Femur (tissue), 1 donor: ENCODE results near the gene KCNQ5.

ENCODE experiments used
- DNase-seq: peaks from one replicate; pipeline ENCODE4 v3.0.0-alpha.2; 2017

KCNQ5 gene

GRCh38 chr6:73028124-73028766 is 406.4 kb downstream of the KCNQ5 start:
- DNase-seq = no peak

DNA sequence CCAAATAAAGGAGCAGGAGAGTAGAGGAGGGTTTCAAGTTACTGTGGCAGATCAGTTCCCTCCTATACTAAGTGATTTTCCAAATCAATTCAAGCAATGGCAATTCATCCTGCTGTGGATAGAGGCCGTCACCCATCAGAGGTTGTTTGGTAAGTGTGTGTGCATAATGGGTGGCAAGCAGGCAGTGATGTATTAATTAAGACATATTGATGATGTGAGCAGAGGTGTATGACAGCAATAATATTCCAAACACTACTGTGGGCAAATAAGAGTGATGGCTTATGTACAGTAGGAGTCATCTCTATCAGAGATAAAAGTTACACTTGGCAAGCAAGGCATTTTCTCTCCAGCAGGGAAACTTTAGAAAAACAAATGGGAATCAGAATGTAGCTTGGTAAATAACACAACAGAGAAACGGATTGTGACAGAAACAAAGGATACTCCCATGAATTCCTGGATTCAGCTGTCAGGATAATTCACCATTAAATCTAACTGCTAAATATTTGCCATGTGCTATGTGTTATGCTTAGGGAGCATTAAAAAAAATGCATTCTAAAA is 407.1 kb downstream of the KCNQ5 start:
- DNase-seq = no peak

DNA sequence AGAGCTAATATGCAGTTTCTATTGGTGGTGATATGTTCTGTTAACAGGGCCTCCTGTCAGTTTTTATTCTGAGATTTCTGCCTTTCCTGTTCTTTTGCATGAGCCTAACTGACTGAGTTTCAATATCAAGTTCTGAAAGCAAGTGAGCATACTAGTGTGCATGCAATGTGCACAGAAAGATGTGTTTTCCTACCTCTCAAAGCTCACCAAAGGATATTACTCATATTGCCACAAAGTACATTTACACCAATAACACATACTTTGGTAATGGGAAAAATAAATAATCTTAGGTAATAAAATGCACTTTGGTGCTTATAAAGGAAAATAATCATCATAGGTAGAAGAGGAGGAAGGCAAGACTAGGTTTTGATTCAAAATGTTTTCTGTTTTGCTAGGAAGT is 408.4 kb downstream of the KCNQ5 start:
- DNase-seq = no peak

DNA sequence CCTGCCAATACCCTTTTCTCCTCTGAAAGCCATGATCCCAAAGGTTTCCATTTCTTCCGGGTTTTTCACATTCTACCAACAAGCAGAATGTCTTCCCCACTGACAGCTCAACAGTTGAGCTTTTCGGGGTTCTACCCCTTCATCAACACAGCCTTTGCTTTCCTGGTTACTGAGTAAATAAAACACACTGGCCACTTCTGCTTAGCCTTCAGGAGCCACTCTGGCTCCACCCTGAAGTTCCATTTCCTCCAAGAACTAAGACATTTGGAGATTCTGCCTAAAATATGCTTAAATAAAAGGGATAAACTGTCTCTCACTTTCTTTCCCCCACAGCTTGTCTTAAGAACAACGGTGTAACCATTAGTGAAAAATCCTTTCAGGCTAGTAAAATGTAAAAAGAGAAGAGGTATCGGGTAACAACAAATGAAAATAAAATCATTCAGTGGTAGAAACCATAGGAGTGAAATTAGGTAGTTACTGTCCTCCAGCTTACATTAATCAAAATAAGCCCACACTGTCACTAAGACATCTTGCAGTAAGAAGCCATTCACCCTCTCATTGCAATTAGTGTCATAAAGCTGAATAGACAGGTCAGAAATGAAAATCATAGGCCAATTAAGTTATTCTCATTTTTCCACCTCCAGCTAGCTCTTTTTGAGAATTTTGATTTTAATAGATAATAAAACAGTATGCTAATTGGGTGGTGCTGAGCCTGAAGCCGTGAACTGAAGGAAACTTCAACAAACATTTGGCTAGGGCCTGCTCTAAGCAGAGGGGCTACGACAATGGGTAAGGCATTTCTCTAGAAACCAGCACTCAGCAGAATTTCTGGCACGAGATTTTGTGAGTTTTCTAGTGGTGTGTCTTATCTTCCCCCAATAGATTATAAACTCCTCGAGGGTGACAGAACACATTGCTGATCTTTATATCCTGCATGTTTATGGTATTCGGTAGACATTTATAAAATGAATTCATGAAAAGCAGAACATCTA is 409.2 kb downstream of the KCNQ5 start:
- DNase-seq = no peak

- DNase-seq = no peak
These were observed 410.7 kb downstream of the KCNQ5 start for GRCh38 chr6:73032586-73032985.

DNA sequence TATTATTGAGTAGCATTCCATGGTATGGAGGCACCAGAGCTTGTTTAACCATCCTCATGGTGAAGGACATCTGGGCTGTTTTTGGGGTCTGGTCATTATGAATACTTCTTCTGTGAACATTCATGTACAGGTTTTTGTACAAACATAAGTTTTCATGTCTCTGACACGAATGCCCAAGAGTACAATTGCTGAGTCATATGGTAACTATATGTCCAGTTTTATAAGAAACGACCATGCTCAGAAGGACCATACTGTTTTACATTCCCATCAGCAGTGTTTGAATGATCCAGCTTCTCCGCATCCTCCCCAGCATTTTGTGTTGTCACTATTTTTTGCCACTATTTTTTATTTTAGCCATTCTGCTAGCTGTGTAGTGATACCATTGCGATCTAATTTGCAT is 414.8 kb downstream of the KCNQ5 start:
- DNase-seq = no peak

DNA sequence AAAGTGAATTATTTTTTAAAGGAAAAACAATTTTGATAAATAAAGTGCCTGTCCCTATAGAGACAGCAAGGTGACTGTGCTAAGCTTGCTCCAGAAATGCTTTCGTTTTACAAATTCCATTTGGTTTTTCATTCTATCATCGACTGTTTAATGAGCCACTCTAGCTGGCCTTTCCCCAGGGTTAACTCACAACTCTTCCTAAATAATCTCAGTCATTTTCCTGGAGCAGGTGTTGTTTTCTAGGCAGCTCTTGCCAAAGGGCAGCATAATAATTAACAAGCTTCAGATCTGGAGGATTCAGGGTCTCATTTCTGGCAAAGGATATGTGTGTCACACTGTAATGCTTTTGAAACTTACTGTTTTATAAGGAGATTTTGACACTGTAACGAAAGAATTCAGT is 419.2 kb downstream of the KCNQ5 start:
- DNase-seq = no peak

GRCh38 chr6:73042892-73043291 is 421.0 kb downstream of the KCNQ5 start:
- DNase-seq = no peak

DNA sequence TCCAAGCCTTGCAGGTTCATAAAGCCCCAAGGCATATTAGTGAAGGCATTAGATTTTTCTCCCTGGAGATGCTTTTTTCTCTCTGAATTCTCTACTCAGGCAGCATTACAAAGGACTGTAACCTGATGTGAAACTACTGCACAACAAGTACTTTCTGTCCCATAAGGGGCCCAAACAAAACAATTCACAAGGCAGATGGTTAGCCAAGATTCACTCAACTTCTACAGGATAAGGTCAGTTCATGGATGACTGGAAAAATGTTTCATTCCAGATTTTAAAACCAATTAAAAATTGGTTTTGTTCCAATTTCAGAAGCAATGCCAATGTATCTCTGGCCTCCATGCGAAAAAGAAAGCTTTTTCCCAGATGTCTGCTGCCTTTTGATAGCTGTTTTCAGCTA is 421.6 kb downstream of the KCNQ5 start:
- no peak for DNase-seq

- DNase-seq = no peak
These were observed 423.7 kb downstream of the KCNQ5 start for GRCh38 chr6:73045609-73046008.

DNA sequence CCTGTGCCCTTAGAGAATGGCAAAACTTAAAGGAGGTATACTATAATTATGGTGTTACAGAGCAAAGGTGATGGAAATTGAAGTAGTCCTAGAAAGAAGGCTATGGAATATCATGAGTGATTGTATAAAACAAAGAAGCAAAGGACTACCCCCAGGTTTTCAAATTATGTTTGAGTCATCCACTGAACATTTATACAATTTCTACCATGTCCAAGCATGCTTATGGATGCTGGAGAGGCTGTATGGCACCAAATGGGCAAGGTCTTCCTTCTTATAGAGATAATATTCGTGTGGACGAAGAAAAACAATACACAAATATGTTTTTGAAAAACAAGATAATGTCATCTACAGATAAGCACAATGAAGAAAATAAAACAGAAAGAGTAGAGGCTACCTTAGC is 425.9 kb downstream of the KCNQ5 start:
- DNase-seq = no peak

DNA sequence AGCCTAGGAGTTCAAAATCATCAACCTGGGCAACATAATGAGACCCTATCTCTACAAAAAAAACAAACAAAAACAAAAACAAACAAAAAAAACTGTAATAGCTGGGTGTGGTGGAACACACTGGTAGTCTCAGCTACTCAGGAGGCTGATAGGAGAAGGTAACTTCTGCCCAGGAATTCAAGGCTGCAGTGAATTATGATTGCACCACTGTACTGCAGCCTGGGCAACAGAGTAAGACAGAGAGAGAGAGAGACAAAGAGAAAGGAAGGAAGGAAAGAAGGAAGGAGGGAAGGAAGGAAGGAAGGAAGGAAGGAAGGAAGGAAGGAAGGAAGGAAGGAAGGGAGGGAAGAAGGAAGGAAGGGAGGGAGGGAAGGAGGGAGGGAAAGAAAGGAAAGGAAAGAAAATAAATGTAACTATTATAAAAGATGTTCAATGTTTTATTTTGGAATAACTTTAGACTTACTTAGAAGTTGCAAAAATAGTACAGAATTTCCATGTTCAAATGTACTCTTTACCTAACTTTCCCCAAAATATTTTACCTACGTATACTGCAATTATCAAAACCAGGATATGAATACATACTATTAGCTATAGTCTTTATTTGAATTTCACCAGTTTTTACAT is 428.2 kb downstream of the KCNQ5 start:
- no peak for DNase-seq

- DNase-seq = no peak
These were observed 428.8 kb downstream of the KCNQ5 start for GRCh38 chr6:73050706-73051105.

- DNase-seq = no peak
These were observed 429.3 kb downstream of the KCNQ5 start for GRCh38 chr6:73051147-73051546.

DNA sequence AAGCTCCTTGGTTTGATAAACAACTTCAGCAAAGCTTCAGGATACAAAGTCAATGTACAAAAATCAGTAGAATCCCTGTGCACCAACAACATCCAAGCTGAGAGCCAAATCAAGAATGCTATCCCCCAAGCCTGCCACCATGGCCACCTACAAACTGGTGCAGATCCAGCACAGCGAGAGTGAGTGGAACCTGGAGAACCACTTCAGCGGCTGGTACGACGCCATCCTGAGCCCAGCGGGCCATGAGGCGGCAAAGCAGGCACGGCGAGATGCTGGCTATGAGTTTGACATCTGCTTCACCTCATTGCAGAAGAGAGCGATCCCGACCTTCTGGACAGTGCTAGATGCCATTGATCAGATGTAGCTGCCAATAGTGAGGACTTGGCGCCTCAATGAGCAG is 433.1 kb downstream of the KCNQ5 start:
- DNase-seq = no peak

DNA sequence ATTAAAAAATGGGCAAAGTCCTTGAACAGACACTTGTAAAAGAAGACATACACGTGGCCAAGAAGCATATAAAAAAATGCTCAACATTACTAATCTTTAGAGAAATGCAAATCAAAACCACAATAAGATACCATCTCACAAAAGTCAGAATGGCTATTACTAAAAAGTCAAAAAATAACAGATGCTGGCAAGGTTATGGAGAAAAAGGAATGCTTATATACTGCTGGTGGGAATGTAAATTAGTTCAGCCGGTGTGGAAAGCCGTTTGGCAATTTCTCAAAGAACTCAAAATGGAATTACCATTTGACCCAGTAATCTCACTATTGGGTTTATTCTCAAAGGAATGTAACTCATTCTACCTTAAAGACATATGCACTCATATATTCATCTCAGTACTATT is 436.9 kb downstream of the KCNQ5 start:
- DNase-seq = no peak

DNA sequence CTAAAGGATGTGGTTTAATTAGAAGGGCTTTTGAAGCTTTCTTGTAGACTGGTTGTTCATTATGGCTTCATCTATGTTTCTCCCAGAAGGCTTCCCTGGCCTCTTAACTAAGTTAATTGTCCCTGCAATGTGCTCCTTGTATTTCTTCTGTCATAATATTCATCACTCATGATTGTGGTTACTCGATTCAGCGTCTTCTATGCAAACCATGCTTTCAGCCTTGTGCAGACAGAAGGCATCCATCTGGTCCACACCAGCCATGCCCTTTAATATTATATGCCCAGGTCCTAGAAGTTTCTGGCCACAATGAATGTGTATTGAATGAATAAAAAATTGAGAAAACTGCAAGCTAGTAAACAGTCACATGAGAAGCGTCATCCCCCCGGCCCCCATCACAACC is 440.3 kb downstream of the KCNQ5 start:
- no peak for DNase-seq

GRCh38 chr6:73062837-73063236 is 441.0 kb downstream of the KCNQ5 start:
- no peak for DNase-seq

DNA sequence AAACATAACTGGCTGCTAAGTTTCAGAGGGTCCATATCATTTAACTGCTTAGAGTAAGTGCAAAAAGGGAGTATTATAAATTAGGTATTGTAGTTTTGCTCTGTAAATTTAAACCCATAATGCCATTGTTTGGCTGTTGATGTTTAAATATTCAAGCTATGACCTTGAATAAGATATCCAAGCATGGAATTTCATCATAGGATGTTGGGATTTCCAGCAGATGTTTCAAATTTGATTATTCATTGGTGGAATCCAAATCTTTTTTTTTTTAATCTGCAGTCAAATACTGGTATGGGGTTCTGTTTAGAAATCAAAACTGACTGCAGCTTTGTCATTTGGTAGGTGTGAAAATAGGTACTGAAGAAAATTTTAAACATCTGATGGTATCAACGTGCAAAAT is 442.4 kb downstream of the KCNQ5 start:
- no peak for DNase-seq

DNA sequence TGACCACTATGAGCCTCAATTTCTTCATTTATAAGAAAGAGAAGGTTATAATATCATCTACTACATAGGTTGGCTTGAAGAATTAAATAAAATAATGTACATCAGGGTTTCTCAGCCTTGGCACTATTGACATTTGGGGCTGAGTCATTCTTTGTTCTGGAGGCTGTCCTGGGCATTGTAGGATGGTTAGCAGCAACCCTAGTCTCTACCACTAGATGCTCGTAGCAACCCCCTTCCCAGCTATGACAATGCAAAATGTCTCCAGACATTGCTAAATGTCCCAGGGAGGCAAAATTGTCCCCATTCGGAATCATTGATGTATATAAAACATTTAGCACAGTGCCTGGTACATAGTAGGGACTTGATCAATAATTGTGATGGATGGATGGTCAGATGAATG is 451.4 kb downstream of the KCNQ5 start:
- DNase-seq = no peak

DNA sequence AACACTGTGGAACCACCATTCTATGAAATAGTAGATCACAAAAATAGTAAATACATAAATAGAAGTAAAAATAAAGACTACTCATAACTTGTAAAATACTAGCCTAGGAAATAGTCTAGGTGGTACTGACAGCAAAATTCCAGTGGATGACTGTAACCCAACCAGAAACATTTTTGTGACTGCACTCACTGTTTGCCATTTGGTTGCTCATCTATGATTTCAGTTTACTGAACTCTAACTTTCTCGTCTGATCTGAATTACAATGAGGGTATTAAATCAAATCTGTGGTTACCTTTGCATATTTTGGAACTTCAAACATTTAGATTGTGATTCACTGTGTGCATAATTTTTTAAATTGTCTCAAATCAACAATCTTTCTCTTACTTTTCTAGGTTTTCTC is 452.3 kb downstream of the KCNQ5 start:
- DNase-seq = no peak

DNA sequence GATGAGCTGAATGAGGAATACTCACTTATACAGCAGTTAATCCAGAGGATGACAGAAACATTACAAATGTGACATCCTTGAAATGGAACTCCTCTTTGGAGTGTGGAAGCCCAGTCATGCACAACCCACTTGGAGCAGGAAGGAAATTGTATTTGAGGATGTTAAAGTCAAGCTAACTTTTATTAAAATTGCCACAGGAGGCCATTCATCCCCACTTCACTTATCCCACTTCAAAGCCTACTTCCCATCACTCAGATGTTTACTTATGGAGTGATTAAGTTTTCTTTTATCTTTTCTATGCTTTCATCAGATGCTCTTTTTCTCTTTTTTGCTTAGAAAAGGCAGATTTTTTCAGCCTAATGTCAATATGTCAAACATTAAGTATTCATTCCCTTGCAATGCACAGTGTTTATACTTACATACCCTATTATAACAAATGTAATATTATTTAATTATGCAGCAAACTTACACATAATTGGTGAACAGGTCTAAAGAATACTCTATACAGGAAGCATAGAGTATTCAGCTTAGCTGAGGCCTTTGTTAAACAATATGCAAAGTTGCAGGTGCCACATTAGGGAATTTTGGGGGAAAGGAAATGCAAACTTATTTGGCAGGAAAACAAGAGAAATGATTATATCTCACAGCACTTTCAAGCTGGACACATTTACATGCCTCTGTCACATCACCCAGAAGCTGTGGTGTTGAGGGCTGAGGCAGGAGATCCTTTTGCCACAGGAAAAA is 454.5 kb downstream of the KCNQ5 start:
- DNase-seq = no peak

- no peak for DNase-seq
These were observed 456.5 kb downstream of the KCNQ5 start for GRCh38 chr6:73078333-73078862.
